GM12801 (cell line): Measurements from ENCODE around the gene DNAJC4.

ENCODE experiments used
- TF ChIP-seq, protein P1 (sequence below): IDR thresholded peaks from one replicate; pipeline ENCODE4 v1.5.1; 2011; ENCODE audit warnings: control low read depth; ENCODE audit not compliant: insufficient read length; ENCODE audit errors: extremely low read depth

Gene DNAJC4

DNA sequence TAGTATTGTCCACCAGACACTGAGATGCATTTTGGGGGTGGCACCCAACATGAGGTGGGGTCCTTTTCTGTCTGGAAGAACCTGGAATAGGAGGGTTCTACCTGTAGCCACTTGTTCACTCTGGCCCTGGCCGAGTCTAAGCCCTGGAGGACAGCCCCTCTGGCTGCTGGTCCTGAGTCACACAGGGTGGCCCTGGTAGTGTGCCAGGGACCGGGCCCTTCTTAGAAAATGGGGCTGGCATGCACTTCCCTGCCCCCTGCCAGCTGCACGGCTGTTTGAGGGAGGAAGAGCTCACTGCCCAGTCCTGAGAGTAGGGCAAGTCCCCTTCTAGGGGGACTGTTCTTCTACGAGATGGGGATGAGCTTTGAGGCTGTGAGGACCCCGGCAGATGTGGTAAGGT lies 23.1 kb downstream of the DNAJC4 start:
- TF ChIP-seq, protein P1, sequence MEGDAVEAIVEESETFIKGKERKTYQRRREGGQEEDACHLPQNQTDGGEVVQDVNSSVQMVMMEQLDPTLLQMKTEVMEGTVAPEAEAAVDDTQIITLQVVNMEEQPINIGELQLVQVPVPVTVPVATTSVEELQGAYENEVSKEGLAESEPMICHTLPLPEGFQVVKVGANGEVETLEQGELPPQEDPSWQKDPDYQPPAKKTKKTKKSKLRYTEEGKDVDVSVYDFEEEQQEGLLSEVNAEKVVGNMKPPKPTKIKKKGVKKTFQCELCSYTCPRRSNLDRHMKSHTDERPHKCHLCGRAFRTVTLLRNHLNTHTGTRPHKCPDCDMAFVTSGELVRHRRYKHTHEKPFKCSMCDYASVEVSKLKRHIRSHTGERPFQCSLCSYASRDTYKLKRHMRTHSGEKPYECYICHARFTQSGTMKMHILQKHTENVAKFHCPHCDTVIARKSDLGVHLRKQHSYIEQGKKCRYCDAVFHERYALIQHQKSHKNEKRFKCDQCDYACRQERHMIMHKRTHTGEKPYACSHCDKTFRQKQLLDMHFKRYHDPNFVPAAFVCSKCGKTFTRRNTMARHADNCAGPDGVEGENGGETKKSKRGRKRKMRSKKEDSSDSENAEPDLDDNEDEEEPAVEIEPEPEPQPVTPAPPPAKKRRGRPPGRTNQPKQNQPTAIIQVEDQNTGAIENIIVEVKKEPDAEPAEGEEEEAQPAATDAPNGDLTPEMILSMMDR, result no peak

DNA sequence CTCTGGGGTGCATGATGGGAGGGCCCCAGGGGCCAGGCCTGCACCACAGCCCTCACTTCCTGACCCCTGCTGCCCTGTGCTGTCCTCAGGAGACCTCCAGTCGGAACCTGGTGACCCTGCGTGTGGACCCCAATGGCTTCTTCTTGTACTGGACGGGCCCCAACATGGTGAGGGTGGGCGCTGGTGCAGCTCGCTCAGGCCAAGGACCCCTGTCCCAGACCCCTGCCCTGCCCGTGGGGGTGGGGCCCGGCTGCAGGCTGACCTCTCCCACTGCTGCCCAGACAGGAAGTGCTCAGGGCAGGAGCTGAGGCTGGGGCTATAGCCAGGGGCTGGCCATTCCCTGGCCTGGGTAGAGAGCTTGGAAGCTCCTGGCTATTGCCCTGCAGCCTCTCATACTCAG lies 24.0 kb downstream of the DNAJC4 start:
- TF ChIP-seq, protein P1, result no peak

DNA sequence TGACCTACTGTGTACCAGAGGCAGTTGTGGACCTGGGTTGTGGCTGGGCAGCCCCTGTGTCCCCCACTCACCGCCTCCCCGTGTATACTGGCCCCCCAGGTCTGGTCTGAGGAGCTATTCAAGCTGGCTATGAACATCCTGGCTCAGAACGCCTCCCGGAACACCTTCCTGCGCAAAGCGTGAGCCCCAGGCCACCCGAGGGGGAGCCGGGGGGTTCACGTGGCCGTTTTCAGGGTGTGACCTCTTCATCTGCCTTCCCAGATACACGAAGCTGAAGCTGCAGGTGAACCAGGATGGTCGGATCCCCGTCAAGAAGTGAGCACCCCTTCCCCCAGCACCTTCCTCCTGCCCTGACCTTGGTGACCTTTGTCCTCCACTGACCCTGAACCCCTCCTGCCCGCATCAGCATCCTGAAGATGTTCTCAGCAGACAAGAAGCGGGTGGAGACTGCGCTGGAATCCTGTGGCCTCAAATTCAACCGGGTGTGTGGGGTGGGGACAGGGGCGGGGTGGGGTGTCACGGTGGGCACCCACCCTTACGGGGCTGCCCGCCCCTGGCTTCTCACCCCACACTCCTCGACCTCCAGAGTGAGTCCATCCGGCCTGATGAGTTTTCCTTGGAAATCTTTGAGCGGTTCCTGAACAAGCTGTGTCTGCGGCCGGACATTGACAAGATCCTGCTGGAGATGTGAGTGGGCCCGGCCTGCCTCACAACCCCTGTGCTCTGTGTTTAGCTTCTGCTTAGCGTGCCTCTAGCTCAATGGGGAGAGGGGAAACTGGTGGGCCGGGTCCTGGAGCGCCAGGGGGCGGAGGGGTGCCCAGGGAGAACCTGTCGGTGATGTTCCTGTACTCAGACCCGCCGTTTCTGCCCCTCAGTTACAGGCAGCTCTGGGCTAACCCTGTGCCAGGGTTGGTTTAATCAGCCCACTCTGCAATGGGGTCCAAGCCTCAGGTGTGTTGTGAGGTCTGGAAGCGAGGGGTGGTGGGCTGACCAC lies 25.1 kb downstream of the DNAJC4 start:
- TF ChIP-seq, protein P1, result no peak

DNA sequence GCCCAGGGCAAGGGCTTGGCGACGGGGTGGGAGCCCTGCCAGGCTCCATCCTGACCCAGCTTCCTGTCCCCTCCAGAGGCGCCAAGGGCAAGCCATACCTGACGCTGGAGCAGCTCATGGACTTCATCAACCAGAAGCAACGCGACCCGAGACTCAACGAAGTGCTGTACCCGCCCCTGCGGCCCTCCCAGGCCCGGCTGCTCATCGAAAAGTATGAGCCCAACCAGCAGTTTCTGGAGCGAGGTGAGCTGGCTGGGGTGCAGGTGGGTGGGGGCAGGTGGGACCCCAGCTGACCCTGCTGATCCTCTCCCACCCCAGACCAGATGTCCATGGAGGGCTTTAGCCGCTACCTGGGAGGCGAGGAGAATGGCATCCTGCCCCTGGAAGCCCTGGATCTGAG lies 26.0 kb downstream of the DNAJC4 start:
- TF ChIP-seq, protein P1, result no peak

DNA sequence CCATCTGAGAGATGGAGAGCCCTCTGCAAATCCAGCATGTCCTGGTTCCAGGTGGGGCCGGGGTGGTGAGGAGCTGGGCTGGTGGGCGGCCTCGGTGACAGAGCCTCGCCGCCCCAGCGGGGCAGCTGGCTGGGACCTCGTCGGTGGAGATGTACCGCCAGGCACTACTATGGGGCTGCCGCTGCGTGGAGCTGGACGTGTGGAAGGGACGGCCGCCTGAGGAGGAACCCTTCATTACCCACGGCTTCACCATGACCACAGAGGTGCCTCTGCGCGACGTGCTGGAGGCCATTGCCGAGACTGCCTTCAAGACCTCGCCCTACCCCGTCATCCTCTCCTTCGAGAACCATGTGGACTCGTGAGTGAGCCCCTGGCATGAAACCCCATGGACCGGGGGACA lies 28.0 kb downstream of the DNAJC4 start:
- TF ChIP-seq, protein P1, result no peak

DNA sequence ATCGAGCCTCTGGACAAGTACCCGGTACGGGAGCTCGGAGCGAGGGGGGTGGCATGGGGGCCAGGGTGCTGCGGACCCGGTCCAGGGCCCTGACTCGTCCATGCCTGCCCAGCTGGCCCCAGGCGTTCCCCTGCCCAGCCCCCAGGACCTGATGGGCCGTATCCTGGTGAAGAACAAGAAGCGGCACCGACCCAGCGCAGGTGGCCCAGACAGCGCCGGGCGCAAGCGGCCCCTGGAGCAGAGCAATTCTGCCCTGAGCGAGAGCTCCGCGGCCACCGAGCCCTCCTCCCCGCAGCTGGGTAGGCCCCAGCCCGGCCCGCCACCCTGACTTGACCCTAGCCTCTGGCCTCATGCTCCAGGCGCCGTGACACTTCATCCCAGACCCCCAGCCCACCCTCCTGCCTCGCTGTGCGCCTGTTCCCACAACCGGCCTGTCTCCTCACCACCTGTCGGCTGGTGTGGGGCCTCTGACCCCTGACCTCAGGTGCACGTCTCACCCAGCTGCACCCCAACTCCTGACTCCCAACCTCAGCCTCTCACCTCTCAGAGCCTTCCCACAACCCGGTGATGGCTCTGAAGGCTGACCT lies 28.7 kb downstream of the DNAJC4 start:
- TF ChIP-seq, protein P1, result no peak

DNA sequence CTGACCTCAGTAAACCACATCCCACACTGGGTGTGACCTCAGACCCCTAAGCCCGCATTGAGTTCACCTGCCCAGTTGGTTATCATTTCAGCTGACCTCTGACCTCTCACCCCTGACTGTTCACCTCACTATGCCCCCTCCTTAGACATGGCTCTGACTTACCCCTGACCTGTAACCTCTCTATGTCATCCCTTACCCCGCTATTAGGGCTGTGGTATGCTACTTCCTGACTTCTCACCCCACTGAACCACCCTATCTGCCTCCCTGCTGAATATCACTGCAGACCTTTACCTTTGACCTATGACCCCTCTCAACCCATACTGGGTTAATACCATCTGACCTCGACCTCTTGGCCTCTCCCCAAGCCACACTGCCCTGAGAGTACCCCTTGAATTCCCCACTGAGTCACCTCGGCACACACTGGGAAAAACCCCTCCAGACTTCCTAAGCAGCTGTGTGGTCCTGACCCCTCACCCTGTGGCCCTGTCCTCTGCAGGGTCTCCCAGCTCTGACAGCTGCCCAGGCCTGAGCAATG lies 29.3 kb downstream of the DNAJC4 start:
- TF ChIP-seq, protein P1, result no peak
